GM11168 (cell line): ENCODE results near the gene ZDHHC14.
"Not testable (repeated sequence)": the region's sequence is repeated elsewhere in the genome, so short reads cannot be mapped to it uniquely, and the experiment has no call there.

Experiments
- in situ Hi-C: fragments of 300-500 bp; cut with MboI; formaldehyde crosslinking; loops from one replicate; pipeline ENCODE4 v1.12.0; 2022; ENCODE audit warnings: low sequenced_read_pairs; ENCODE audit not compliant: unreplicated experiment

Gene ZDHHC14

DNA sequence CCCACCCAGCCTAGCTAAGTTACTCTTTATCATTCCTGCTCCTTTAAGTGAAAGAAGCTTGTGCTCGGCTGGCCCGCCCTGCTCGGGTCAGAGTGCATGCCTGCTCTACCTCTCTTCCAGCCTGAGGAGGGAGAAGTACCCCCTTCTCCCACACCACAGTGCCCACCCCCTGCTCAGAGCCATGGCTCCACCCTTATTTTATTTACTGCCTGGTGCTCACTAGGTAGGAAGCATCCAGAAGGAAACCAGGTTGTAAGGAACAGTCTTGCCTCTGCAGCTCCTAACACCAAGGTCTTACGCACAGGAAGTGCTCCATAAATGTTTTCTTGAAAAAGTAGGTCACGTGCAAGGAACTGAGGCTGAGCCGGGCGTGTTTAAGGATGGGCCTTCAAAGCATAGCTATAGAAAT is 336.4 kb downstream of the ZDHHC14 start:
- in situ Hi-C loops, result no loop called here

- in situ Hi-C loops, result no loop called here
Measured at GRCh38 chr6:157718503-157719187, 337.7 kb downstream of the ZDHHC14 start.

GRCh38 chr6:157720964-157721363 is 340.0 kb downstream of the ZDHHC14 start:
- in situ Hi-C loops, result not testable (repeated sequence)

GRCh38 chr6:157721426-157721825 is 340.4 kb downstream of the ZDHHC14 start:
- in situ Hi-C loops, result no loop called here

GRCh38 chr6:157721830-157722229 is 340.8 kb downstream of the ZDHHC14 start:
- in situ Hi-C loops, result no loop called here

DNA sequence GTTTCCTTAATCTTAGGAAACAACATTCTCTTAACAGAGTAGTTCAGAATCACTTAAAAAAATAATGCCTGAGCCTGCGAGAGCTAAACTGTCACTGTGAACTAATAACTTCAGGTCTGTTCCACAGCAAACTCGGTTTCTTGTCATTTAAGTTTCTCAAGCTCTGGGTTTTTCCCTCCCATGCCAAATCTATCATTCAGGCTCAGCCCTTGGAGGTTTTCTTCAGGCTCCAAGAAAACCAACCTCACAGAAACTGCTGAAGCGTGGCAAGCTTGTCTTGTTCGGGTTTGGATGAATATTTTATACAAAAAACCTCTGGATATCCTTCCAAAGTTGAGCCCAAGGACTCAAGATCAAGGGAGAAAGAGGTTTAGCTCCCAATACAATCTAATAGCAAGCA is 342.4 kb downstream of the ZDHHC14 start:
- in situ Hi-C loops, result no loop called here

DNA sequence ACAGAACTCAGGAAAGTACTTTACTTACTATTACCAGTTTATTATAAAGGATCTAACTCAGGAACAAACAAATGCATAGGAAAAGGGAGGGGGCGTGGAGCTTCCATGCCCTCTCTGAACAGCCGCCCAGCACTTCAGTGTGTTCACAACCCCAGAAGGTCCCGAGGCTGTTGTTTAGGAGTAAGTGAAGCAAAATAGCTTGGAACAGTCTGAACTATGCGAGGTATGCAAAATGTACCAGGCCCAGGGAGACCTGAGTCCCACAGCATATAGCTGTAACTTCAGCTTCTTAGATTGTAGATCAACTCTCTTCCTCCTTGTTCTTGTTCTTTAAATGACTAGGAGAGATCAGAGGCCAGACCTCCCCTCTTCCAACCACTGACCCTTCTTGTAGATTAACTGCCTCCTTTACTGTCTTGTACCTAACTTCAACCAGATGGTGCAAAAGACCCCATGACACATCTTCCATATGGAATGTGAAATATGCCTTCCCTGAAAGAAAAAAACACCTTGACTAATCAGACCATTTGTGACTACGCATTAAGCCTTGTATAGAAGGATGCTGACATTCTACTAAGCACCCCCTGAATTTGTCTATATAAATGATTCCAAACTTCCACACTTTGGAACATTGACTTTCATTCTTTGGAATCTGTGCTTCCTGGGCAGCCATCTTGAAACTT is 343.3 kb downstream of the ZDHHC14 start:
- in situ Hi-C loops, result no loop called here

DNA sequence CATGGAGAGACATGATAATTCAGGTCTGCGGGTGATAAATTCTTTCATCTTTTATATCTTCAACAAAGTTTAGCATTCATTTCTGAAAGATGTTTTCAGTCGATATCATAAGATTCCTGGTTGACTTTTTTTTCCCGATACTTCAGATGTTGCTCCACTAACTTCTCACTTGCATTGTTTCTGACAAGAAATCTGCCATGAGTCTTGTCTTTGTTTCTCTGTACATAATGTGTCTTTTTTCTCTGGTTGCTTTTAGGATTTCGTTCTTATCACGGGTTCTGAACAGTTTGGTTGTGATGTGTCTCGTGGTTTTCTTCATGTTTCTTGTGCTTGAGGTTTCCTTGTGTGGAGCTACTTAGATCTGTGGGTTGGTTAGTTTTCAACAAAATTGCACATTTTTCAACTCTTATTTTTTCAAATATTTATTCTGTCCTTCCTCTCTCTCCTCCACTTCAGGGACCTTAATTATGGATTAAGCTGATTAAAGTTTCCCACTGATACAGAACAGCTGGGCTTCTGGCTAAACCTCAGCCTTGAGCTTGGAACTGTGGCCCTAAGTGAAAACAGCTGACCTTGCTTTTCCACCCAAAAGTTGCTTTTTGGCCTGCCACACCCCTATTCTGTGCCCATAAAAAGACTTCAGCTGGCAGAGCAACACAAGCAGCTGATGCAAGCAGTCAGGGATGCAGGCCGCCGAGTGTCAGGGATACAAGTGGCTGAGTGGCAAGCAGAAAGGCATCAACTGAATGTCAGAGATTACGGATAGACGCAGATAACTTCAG is 344.2 kb downstream of the ZDHHC14 start:
- in situ Hi-C loops, result no loop called here

- in situ Hi-C loops, result no loop called here
Measured at GRCh38 chr6:157725836-157726235, 344.8 kb downstream of the ZDHHC14 start.

- in situ Hi-C loops, result no loop called here
Measured at GRCh38 chr6:157726892-157727628, 346.1 kb downstream of the ZDHHC14 start.
